A549 (cell line): ENCODE data around the gene ZNF346.

Experiments used
- CTCF ChIP-seq: fragments of >200 bp; sonication (Bioruptor Twin); formaldehyde crosslinking; IDR thresholded peaks from 3 replicates; pipeline ENCODE4 v1.5.1; 2016
- REST ChIP-seq: fragments of 200-600 bp; sonication (generic); IDR thresholded peaks from 2 replicates; pipeline ENCODE4 v1.6.1; 2016; ENCODE audit warnings: antibody characterized with exemption, mild to moderate bottlenecking, moderate library complexity

DNA sequence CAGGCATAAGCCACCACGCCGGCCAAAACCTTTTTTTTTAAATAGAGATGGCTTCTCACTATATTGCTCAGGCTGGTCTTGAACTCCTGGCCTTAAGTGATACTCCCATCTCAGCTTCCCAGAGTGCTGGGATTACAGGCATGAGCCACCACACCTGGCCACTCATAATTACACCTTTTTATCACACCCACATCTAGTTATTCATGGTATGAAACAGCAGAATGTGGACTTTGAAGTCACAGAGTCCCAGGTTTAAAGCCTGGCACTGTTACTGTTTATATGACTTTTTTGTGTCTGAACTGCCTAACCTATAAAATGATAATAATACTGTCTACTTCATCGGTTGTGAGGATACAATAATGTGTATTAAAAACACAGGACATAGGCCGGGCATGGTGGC, 23.1 kb downstream of the ZNF346 start:
- no peak for TF ChIP-seq CTCF
- TF ChIP-seq REST = no peak
